Measurements from ENCODE around the gene NPIPA1.
"Not testable (repeated sequence)": the region's sequence is repeated elsewhere in the genome, so short reads cannot be mapped to it uniquely, and the experiment has no call there.

DNA sequence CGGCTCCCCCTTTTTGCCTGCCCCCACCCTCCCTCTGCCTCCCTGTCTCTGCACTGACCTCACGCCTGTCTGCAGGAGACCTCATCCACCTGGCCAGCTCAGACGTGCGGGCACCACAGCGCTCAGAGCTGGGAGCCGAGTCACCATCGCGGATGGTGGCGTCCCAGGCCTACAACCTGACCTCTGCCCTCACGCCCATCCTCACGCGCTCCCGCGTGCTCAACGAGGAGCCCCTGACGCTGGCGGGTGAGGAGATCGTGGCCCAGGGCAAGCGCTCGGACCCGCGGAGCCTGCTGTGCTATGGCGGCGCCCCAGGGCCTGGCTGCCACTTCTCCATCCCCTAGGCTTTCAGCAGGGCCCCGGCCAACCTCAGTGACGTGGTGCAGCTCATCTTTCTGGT, 8.1 kb upstream of the NPIPA1 start:
- TF ChIP-seq POLR2A (IDR thresholded peaks at IDR 0.05; ENCODE audit: low read length); JUNB (IDR thresholded peaks at IDR 0.05); RFX5 (IDR thresholded peaks at IDR 0.05); PBX3 (IDR thresholded peaks at IDR 0.05); HMGXB4 (CRISPR knock-in tag; IDR thresholded peaks at IDR 0.05; ENCODE audit: borderline replicate concordance); ZSCAN20 (CRISPR knock-in tag; IDR thresholded peaks at IDR 0.05); REST (IDR thresholded peaks at IDR 0.05); EHF (CRISPR knock-in tag; IDR thresholded peaks at IDR 0.05); RNF2 (IDR thresholded peaks at IDR 0.05; ENCODE audit: borderline replicate concordance, low read depth); MAZ (IDR thresholded peaks at IDR 0.05; ENCODE audit: borderline replicate concordance, low read depth, low read length); NFE2L2 (conservative IDR thresholded peaks at IDR 0.05; ENCODE audit: low read length); ESRRA (IDR thresholded peaks at IDR 0.05; ENCODE audit: borderline replicate concordance, low read length); HOXB5 (CRISPR knock-in tag; IDR thresholded peaks at IDR 0.05): not testable (repeated sequence)
- TF ChIP-seq, protein P1, sequence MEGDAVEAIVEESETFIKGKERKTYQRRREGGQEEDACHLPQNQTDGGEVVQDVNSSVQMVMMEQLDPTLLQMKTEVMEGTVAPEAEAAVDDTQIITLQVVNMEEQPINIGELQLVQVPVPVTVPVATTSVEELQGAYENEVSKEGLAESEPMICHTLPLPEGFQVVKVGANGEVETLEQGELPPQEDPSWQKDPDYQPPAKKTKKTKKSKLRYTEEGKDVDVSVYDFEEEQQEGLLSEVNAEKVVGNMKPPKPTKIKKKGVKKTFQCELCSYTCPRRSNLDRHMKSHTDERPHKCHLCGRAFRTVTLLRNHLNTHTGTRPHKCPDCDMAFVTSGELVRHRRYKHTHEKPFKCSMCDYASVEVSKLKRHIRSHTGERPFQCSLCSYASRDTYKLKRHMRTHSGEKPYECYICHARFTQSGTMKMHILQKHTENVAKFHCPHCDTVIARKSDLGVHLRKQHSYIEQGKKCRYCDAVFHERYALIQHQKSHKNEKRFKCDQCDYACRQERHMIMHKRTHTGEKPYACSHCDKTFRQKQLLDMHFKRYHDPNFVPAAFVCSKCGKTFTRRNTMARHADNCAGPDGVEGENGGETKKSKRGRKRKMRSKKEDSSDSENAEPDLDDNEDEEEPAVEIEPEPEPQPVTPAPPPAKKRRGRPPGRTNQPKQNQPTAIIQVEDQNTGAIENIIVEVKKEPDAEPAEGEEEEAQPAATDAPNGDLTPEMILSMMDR (IDR thresholded peaks at IDR 0.05) = not testable (repeated sequence)
